ENCODE results near the gene ATP10D. TPM values are rescaled to one million over a fixed set of nuclear protein-coding genes. Genes with fewer than 3 reads are reported as not detected.

ATP10D gene
- total RNA-seq, 4 donors from 2014 or later, result 4.4 to 15.7 (median 10.0) TPM

DNA sequence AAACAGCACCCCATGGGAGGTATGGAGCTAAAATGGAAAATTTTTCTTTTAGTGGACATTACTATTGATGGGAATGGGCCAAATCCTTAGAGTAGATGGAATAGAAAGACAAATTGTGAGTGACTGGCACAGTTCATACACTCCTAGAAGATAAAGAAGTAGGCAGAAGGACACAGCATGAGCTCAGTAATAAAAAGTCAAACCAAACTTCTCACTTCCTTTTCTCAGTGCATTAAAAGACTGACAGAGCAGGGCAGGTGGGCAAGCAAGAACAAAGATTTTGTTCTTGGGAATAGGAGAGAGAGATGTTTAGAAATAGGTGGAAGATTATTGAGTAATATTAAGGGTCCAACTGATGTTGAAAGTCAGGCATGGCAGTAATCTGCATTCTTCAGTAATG lies 132.5 kb downstream of the ATP10D start:
- DNase-seq, result no peak
- Histone ChIP-seq H3K36me3 (no peaks in the 10 kb centered on the region), H3K9me3 (no peaks in the 10 kb centered on the region), H3K4me3 (no peak overlapping the region), H3K4me1 (no peaks in the 10 kb centered on the region), H3K27ac (no peak overlapping the region), H3K27me3 (no peaks in the 10 kb centered on the region)
- no peak for TF ChIP-seq POLR2A (IDR thresholded peaks at IDR 0.05)
- TF ChIP-seq, protein P1, sequence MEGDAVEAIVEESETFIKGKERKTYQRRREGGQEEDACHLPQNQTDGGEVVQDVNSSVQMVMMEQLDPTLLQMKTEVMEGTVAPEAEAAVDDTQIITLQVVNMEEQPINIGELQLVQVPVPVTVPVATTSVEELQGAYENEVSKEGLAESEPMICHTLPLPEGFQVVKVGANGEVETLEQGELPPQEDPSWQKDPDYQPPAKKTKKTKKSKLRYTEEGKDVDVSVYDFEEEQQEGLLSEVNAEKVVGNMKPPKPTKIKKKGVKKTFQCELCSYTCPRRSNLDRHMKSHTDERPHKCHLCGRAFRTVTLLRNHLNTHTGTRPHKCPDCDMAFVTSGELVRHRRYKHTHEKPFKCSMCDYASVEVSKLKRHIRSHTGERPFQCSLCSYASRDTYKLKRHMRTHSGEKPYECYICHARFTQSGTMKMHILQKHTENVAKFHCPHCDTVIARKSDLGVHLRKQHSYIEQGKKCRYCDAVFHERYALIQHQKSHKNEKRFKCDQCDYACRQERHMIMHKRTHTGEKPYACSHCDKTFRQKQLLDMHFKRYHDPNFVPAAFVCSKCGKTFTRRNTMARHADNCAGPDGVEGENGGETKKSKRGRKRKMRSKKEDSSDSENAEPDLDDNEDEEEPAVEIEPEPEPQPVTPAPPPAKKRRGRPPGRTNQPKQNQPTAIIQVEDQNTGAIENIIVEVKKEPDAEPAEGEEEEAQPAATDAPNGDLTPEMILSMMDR (IDR thresholded peaks at IDR 0.05), result no peak

DNA sequence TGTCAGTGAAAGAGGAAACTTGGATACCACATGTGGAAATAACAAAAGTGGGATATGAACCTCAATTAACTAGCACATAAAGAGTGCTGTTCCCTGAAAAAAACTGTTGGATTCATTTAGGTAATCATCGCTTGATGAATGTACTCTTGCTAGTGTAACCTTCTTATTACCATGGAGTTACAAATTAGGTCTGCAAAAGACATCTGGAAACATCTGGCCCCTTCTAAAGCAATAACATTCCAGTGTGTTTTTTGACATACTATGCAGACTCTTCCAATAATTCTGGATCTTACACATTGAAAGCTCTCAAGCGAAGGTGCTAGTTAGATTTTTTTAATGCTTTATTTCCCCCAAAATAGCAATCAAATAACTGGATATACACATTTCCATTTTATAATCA lies 134.6 kb downstream of the ATP10D start:
- H3K27me3 ChIP-seq, result no peaks in the 10 kb centered on the region
- H3K36me3 ChIP-seq, result no peaks in the 10 kb centered on the region
- H3K27ac ChIP-seq, result no peak overlapping the region
- H3K9me3 ChIP-seq, result no peaks in the 10 kb centered on the region
- TF ChIP-seq POLR2A (IDR thresholded peaks at IDR 0.05), result no peak
- TF ChIP-seq, protein P1 (IDR thresholded peaks at IDR 0.05), result no peak
- H3K4me1 ChIP-seq, result no peaks in the 10 kb centered on the region
- H3K4me3 ChIP-seq, result no peak overlapping the region
- no peak for DNase-seq

DNA sequence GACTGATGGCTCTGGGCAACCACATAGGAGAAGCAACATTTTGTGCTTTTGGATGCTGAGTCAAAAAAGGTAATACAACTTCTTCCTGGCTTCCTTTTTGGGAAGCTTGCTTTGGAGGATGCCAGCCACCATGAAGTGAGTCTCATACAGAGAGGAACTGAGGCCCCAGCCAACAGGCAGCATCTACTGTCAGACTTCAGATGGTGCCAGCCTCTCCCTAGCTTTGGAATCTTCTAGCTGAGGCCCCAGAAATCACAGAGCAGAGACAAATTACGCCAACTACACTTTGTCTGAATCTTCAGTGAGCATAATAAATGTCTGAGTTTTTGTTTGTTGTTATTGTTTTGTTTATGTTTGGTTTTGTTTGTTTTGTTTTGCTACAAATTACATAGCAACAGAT lies 136.1 kb downstream of the ATP10D start:
- Histone ChIP-seq H3K4me1 (no peaks in the 10 kb centered on the region), H3K9me3 (no peaks in the 10 kb centered on the region), H3K27me3 (no peaks in the 10 kb centered on the region), H3K27ac (no peak overlapping the region), H3K4me3 (no peak overlapping the region), H3K36me3 (no peaks in the 10 kb centered on the region)
- no peak for DNase-seq
- TF ChIP-seq, protein P1 (IDR thresholded peaks at IDR 0.05), result no peak
- TF ChIP-seq POLR2A (IDR thresholded peaks at IDR 0.05), result no peak

DNA sequence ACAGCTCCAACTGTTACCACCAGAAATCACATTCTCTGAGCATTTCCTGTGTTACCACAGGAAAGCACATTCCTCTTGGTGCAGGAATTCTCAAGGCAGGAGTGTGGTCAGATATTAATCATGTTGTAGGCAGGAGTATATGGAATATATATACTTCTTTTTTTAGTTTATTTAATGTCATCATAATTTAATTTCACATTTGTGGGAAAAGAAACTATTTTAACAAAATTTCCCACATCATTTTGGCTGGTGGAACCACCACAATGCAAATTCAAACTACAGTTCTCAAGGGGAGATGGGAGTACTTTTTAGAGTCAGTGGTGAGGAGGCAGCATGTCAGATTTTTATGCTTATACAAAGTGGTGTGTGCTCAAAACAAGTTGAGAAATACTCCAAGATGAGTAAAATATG lies 139.0 kb downstream of the ATP10D start:
- H3K27ac ChIP-seq, result no peak overlapping the region
- H3K4me3 ChIP-seq, result no peak overlapping the region
- H3K4me1 ChIP-seq, result no peaks in the 10 kb centered on the region
- H3K9me3 ChIP-seq, result no peaks in the 10 kb centered on the region
- H3K36me3 ChIP-seq, result no peaks in the 10 kb centered on the region
- no peak for DNase-seq
- TF ChIP-seq, protein P1 (IDR thresholded peaks at IDR 0.05), result no peak
- TF ChIP-seq POLR2A (IDR thresholded peaks at IDR 0.05), result no peak
- no peaks in the 10 kb centered on the region for H3K27me3 ChIP-seq

DNA sequence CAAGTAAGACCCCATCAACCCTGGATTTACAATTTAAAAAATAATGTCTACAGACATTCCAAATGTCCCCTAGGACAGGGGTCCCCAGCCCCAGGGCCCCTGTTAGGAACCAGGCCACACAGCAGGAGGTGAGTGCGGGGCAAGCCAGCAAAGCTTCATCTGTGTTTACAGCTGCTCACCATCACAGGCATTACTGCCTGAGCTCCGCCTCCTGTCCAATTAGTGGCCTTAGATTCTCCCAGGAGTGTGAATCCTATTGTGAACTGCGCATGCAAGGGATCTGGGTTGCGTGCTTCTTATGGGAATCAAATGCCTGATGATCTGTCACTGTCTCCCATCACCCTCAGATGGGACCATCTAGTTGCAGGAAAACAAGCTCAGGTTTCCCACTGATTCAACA lies 146.1 kb downstream of the ATP10D start:
- no peaks in the 10 kb centered on the region for H3K4me1 ChIP-seq
- H3K27ac ChIP-seq, result no peak overlapping the region
- H3K36me3 ChIP-seq, result no peaks in the 10 kb centered on the region
- TF ChIP-seq, protein P1 (IDR thresholded peaks at IDR 0.05), result no peak
- TF ChIP-seq POLR2A (IDR thresholded peaks at IDR 0.05), result no peak
- no peak for DNase-seq
- no peaks in the 10 kb centered on the region for H3K9me3 ChIP-seq
- no peak overlapping the region for H3K4me3 ChIP-seq
- H3K27me3 ChIP-seq, result no peaks in the 10 kb centered on the region

DNA sequence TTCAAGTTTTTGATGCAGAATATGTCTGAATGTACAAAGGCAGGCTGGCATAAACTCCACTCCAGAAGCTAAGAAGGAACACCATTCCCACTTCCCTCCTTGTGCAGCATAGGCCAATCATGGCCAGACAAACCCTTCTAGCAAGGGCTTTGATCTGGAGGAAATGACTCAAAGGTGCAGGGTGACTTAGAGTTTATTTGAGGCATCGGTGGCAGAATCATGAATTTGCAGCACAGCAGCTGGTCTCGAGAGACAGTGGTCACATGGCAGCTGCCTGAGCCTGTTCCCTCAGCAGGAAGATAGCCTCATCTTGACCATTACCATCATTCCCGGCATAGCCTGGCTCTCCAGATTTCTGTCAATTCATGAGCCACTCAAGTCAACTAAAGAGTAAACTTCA lies 154.5 kb downstream of the ATP10D start:
- no peak overlapping the region for H3K4me3 ChIP-seq
- no peak overlapping the region for H3K27ac ChIP-seq
- no peaks in the 10 kb centered on the region for H3K36me3 ChIP-seq
- H3K4me1 ChIP-seq, result no peaks in the 10 kb centered on the region
- no peaks in the 10 kb centered on the region for H3K27me3 ChIP-seq
- no peak for TF ChIP-seq POLR2A (IDR thresholded peaks at IDR 0.05)
- TF ChIP-seq, protein P1 (IDR thresholded peaks at IDR 0.05), result no peak
- peaks cover 0 to 4% (median 0%) of the 10 kb centered on the region in 4 donors for H3K9me3 ChIP-seq
- DNase-seq, result no peak
